ENCODE results near the gene MANBA. TPM values are rescaled to one million over a fixed set of nuclear protein-coding genes. Genes with fewer than 3 reads are reported as not detected.

Gene MANBA
- total RNA-seq, 1 experiment from 2014 or later = 21.4 TPM

- no peaks in the 10 kb centered on the region for H3K9me3 Mint-ChIP-seq
- peaks cover 0 to 22% (median 3%) of the 10 kb centered on the region in 3 experiments; a peak in 3 of 7 replicates for H3K36me3 Mint-ChIP-seq (ENCODE audit: insufficient read depth in 1 of 3, low read depth in 3 of 3)
- no peaks in the 10 kb centered on the region for H3K23me2 ChIP-seq (ENCODE audit: insufficient read length, low read depth, low read length, poor library complexity, severe bottlenecking)
Observed at GRCh38 chr4:102610007-102610406, 150.8 kb downstream of the MANBA start.

More at GRCh38 chr4:102610007-102610406, 150.8 kb downstream of the MANBA start:
- Histone ChIP-seq H4K20me1 (ENCODE audit: control insufficient read depth, insufficient read depth, insufficient read length) (no peaks in the 10 kb centered on the region), H2BK5ac (ENCODE audit: insufficient read length, low read length) (no peak overlapping the region), H3K79me1 (ENCODE audit: insufficient read depth, low read depth, low read length, poor library complexity, severe bottlenecking) (no peaks in the 10 kb centered on the region), H3K23ac (ENCODE audit: insufficient read length, low read depth, low read length) (no peak overlapping the region), H2BK20ac (ENCODE audit: low read depth, low read length, poor library complexity, severe bottlenecking) (no peak overlapping the region), H3K27ac (ENCODE audit: insufficient read length, low read depth, low read length) (no peak overlapping the region), H4K8ac (replicated peaks; ENCODE audit: insufficient read length, low read depth, low read length) (no peak overlapping the region), H3T11ph (ENCODE audit: low read length) (no peak overlapping the region), H2BK15ac (ENCODE audit: low read depth, low read length) (no peak overlapping the region), H4K5ac (ENCODE audit: insufficient read length, low read depth, low read length) (no peak overlapping the region), H3K27me3 (ENCODE audit: insufficient read depth, low read length) (no peaks in the 10 kb centered on the region), H3K14ac (ENCODE audit: insufficient read depth, low read length) (no peak overlapping the region), H3K56ac (ENCODE audit: insufficient read length, low read depth, low read length) (no peak overlapping the region), H2AK5ac (ENCODE audit: insufficient read length, low read length) (no peak overlapping the region), H3K4me1 (ENCODE audit: insufficient read depth, low read length) (no peaks in the 10 kb centered on the region; the same call in 1 of the 2 replicates), H4K91ac (ENCODE audit: insufficient read length, low read depth, low read length) (no peak overlapping the region), H3K9ac (ENCODE audit: extremely low read depth, insufficient read length, low read length) (no peak overlapping the region), H3K4me2 (ENCODE audit: insufficient read depth, insufficient read length, low read length) (no peak overlapping the region), H3K79me2 (ENCODE audit: insufficient read depth, low read length) (no peaks in the 10 kb centered on the region), H2BK120ac (ENCODE audit: low read depth, low read length, poor library complexity, severe bottlenecking) (no peak overlapping the region), H2BK12ac (ENCODE audit: insufficient read length, low read depth, low read length) (no peak overlapping the region), H2AFZ (ENCODE audit: low read length) (no peak overlapping the region), H3K18ac (ENCODE audit: insufficient read length, low read depth, low read length) (no peak overlapping the region), H3K4ac (ENCODE audit: low read depth, low read length) (no peak overlapping the region), H3K9me3 (ENCODE audit: control insufficient read depth, low read depth, low read length) (no peaks in the 10 kb centered on the region)
- no peak for DNase-seq
- TF ChIP-seq CTCF (conservative IDR thresholded peaks at IDR 0.05) = peak; percentile 25; the same call in 1 of the 3 replicates
- Mint-ChIP-seq H3K27ac (no peak overlapping the region), H3K27me3 (ENCODE audit: low read depth) (no peaks in the 10 kb centered on the region), H3K4me1 (peaks cover 6 to 9% of the 10 kb centered on the region in 2 experiments), H3K4me3 (no peak overlapping the region)
